HG03045 (cell line): ENCODE measurements around the gene PHYKPL.

ENCODE experiments used
- ATAC-seq: cut with Tn5 transposase; IDR thresholded peaks from one replicate; pipeline ENCODE4 v1.9.1; 2021; ENCODE audit warnings: mild to moderate bottlenecking, moderate library complexity; ENCODE audit not compliant: unreplicated experiment

Gene PHYKPL

DNA sequence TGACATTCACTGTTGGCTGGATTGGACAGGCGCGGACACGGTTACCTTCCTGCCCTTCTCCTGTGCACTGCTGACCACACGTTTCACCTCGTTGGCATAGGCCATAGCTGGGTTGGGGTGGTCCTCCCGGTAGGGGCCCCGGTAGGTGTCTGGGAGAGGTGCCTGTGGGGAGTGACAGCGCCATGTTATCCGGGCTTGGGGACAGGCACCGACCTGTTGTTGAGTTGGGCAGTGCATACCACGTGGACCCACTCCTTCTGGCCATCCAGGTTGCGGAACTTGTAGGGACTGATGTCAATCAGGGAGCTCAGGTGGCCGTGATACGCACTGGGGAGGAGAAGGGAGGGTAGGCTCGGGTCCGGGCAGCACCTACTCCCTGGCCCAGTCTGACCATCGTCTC is 8.2 kb downstream of the PHYKPL start:
- ATAC-seq, result no peak

DNA sequence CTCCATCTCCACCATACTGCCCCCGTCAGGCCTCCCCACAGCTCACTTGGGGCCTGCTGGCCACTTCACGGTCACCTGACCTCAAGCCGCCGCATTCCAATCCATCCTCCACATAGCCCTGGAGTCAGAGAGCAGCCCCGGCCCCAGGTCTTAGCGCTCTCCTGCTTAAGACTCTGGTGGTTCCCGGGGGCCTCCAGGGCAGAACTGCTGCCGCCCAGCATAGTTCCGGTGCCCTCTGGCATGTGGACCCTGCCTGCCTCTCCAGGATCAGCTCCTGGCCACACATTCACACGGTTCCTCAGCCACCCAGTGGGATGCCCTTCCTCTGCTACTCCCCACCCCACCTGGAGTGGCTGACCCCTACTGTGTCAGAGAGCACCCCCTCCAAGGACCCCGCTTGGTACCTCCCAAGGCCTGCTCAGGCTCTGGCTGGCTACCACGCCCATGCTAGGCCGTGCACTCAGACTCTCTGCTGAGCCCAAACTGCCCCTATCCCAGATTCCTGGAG is 8.7 kb downstream of the PHYKPL start:
- no peak for ATAC-seq

DNA sequence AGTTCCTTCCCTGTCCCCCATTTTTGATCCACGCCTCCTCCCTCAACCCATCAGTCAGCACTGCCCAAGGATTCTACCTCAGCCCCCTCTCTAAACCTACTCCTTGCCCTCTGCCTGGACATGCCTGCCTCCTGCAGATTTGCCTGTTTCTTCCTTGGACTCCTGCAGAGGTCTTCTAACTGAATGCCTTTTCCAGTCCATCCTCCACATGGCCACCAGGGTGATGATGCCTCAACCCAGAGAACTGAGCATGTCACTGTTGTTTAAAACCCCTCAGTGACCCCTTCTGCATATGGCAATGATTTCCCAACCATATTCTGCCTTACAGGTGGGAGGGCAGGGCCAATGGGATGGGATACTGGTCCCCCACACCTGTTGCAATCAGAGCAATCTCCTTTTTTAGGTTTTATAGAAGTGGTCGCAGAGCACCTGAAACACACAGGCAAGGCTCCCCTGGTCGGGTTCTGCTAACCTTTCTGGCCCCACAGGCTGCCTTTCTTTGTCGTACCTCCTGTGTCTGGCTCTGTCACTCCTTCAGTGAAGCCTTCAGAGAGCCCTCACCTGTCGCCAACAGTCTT is 9.3 kb downstream of the PHYKPL start:
- ATAC-seq, result no peak

DNA sequence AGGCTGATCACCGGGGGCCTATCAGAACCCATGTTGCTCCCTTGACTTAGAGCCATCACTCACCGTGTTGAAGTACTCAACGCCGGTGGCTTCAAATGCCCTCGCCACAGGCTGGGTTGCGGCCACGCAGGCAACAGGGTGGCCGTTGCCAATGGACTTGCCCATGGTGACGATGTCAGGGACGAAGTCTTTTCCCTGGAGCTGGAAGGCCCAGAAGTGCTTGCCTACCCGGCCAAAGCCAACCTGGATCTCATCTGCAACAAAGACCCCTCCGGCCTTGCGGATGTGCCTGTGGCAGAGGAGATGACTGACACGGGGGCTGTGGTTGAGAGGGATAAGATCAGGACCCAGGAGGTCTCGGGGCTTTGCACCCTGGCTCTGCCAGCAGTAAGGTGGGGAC is 10.3 kb downstream of the PHYKPL start:
- no peak for ATAC-seq

DNA sequence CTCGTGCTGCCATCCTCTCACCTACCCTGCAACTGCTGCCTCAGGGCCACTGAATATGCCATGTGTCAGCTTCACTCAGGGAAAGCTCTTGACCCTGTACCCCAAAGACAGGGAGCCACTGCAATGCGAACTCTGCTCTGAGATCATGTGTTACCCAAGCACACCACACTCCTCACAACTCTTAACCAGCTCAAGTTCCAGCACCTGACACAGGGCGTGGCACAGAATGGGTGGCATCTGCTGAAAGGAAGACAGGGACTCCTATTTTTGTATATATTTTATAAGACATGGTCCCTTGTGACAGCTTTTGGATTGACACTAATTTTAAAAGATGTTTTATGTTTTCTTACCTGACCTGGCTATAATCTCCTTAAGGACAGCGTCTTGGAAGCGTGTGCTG is 10.7 kb downstream of the PHYKPL start:
- ATAC-seq, result no peak

DNA sequence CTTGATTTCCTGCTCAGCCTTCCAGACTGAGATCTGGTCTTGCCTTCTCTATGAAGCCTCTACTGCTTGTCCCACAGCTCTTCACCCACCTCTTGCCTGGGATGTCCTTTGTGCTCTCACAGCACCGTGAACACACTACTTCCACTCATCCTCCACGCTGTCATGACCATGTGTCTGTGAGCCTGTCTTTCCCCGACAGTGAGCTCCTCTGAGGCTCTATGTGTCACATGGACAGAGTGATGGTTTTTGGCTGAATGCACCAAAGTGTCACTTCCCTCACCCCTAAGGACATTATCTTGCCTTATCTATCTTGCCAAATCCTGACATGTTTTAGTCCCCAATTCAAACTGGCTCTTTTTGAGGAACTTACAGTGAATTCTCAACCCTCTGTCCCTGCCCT is 11.3 kb downstream of the PHYKPL start:
- no peak for ATAC-seq

DNA sequence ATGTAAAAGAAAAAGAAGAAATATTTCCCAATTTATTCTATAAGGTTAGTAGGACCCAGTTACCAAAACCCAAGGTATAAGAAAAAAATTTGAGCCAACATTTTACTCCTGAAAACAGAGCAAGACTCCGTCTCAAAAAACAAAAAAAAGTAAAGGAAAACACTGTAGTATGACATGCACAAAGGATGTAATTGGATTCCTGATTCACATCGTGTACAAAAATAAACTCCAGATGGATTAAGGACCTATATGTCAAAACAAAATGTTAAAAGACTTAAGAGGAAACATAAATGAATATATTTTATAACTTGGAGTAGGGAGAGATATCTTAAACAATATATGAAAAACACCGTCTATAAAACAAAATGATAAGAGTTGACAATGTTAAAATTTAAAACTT is 13.8 kb downstream of the PHYKPL start:
- ATAC-seq, result no peak

DNA sequence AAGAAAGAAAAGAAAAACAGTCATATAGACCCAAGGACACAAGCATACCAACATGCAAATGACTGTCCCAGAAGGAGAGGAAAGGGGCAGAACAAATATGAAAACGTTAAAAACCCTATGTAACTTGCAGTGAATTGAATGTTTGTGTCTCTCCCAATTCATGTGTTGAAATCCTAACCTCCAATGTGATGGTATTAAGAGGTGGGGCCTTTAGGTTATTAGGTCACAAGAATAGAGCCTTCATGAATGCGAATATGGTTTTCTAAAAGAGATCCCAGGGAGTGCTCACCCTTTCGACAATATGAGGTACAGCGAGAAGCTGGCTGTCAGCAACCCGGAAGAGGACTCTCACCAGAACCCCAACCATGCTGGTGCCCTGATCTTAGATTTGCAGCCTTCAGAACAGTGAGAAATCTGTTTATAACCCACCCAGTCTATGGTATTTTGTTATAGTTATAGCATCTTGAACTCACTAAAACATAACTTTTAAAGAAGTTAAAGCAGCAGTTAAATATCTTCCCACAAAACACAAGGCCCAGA is 14.3 kb downstream of the PHYKPL start:
- ATAC-seq, result no peak

DNA sequence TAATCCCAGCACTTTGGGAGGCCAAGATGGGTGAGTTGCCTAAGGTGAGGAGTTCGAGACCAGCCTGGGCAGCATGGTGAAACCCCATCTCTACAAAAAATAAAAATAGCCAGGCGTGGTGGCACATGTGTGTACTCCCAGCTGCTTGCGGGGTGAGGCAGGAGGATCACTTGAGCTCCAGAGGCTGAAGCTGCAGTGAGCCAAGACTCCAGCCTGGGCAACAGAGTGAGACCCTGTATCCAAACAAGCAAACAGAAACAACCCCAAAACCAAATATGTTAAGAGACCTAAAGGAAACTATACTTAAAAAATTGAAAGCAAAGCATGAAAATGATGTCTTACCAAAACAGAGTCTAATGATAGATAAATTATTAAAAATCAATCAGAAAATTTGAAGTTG is 15.8 kb downstream of the PHYKPL start:
- ATAC-seq, result no peak

DNA sequence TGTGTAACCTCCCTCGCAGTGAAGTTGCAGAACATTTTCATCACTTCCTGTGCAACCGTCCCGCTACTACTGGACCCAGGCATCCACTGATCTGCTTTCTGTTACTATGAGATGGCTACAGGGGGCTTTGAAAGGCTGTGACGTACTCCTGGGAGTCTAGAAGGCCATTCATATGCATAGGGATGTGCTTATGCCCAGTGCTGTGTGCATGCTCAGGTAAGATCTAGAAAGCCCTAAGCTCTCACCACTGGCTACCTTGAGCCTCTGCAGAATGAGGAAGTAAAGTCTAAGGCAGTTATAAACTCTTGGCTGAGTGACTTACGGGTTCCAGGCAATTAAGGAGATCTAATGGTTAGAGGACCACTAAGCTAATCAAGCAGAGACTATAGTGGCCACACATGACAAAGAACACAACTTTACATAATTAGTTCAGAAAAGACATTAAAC is 16.5 kb downstream of the PHYKPL start:
- ATAC-seq, result no peak

DNA sequence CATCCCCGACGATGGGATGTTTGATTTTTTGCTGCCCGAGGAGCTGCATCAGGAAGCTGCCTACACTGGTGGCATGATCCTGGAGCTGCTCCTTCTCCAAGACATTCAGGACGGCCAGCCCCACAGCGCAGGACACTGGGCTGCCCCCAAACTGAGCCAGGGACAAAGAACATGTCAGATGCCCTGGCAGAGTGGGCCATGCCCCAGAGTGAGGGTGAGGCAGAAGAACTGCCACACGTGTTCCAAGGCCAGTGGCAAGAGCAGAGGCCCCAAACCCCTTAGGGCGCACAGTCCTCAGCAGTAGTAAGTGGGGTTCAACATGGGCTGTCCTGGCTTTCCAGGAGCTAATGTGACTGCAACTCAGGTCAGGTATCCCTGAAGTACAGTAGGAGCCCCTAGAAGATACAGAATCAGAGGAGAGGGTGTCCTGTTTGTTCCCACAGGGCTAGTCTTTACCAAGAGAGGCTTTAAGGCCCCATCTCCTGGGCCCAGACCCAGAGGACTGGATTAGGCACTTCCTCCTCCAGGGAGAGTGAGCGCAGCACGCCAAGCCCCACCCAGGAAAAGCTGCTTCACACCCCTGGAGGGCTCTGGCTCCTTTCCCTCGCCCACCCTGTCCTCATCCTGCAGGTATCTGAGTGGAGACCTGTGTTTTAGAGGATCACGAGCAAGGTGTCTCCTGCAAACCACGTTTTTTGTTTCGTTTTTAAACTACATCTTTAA is 17.2 kb downstream of the PHYKPL start:
- ATAC-seq, result no peak

DNA sequence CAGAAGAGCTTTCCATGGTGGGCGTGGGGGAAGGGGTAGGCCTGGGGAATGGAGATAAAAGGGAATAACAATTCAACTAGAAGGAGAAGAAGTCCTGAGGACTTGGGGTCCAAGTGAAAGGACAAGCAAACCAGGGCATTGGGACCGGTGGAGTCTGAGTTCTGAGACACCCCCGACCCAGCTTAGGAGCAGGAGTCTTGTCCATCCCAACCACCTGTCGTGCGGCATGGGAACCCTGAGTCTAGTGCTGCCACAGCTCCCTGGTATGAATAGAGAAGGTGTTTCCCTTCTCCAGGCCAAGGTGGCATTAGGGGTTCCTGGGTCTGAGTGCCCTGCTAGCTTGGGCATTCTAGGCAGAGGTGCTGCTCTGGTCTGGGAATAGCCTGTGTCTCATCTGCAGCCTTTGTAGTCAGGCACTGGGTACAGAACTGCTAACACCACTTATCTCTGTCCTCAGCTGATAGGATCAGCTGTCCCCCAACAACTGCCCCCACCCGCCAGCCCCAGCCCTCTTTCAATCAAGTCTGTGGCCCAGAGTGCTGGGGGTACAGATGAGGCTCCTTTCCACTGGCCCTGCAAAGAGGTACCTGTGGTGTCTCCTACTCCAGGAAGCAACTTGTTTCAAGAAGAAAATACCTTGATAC is 18.3 kb downstream of the PHYKPL start:
- no peak for ATAC-seq

DNA sequence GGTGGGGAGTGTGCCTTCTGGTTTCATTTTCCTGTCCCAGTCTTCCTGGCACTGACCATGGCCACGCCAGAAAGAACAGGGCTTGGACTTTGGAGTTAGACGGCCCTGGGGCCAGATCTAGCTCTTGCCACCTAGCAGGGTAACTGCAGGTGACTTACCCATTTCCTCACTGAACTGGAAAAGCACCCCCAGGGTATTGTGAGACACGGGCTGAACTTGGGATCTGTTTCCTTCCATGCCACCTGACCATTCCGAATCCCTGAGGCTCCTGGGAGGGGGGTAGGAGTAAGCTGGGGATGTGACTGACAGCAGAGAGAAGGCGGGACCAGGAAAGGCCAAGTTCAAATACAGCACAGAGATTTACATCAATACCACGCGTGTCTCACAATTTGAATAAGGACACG is 18.9 kb downstream of the PHYKPL start:
- ATAC-seq, result no peak

DNA sequence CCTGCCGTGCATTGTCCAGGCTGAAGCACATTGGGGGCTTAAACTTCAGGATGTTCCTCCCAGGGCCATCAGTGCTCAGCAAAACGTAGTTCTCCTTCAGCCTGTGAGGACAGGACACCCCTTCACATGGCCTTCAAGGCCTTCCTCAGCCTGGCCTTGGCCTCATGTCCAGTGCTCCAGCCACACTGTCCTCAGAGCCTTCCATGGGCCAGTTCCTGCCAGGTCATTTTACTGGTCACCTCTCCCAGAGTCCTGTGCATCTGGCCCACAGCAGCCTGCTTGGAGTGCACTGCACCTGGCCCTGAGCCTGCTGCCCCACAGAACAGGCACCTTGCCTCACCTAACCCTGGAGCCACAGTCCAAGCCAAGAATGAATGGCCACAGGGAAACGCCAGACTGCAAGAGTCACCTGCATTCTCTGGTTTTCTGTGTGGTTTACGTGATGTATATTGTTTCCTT is 19.6 kb downstream of the PHYKPL start:
- ATAC-seq, result no peak

DNA sequence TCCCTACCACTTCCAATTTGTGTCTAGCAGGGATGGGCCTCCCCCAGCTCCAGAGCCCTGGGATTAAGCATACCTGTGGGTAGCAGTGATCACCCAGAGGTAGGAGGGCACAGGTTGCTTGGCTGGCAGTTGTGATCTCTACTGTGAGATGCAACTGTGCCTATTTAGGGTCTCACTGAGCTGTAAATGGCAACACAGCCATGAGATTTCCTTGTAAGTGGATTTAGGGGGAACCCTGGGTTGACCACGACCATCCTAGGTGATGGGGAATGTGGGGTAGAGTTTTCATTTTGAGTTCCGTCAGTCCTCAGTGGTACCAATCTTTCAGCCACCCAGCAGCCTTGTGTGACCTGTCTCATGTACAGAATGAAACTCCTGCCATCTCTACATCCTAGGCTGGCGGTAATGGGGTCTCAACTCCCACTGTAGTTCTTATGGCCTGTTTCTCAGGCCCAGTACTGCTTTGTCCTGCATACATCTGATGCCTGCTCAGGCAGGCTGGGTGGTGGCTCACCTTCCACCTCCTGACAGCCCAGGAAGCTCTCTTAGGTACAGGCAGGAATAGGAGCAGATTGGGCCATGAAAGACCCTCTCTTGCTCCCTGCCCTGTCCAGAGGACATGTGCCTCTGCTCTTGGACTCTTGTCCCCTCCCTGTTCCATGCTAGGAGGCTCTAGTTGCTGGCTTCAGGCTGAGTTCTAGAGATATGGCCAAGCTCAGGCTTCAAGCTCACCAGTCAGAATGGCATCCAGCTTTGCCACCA is 20.2 kb downstream of the PHYKPL start:
- ATAC-seq, result no peak

DNA sequence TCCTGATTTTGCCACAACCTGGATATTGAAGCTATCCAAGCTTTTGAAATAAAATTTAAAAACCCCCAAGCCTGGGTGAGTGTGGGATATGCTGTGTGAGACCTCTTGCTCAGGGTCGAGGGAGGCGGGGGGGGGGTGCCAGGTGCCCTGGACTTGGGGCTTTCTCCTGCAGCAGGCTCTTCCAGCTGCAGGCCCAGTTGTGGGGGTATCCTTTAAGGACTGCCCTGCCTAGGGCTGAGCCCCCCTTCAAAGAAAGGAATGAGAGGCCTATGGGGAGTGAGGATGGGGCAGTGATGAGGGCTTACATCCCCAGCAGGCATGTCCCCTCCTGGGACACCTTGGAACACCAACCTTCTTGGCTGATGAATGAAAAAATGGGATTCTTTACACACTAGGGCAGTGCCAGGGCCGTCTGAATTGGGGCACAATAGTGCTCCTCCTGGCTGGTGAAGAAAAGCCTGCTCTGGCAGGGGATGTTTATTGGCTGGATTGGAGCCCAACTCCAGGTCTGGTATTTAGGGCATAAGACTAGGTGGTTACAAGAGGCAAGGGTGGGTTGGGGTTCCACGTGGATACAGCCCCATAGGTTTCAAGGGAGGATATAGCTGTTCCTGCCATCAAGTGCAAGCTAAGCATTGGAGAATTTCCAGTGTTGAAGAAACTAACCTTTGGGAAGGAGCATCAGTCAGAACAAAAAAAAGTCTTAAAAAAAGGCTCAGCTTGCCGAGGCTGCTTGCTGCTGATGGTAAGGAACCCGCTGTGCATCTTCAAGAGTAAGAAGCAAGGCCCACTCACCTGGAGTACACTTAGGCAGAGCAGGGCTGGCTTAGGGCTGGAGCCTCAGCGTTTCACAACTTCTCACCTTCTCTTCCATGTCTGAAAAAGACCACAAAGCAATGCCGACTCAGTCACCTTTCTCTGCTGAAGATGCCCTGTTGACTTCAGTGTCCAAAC is 21.2 kb downstream of the PHYKPL start:
- no peak for ATAC-seq

DNA sequence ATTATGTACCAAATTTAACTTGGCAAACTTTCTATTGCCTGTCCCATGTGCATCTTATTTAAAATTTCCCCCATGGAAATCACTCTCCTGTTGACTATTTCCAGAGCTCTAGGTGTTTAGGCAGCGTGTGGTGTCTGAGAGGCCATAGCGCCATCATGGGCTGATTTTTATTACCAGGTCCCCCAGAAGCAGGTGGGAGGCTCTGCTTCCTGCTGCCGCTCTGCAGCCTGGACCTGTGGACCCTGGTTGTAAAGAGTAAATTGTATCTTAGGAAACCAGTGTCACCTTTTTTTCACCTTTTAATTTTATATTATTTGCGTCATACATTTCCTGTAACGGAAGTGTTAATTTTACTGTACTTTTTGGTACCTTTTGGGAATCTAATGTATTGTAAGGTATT is 21.9 kb downstream of the PHYKPL start:
- ATAC-seq, result no peak

DNA sequence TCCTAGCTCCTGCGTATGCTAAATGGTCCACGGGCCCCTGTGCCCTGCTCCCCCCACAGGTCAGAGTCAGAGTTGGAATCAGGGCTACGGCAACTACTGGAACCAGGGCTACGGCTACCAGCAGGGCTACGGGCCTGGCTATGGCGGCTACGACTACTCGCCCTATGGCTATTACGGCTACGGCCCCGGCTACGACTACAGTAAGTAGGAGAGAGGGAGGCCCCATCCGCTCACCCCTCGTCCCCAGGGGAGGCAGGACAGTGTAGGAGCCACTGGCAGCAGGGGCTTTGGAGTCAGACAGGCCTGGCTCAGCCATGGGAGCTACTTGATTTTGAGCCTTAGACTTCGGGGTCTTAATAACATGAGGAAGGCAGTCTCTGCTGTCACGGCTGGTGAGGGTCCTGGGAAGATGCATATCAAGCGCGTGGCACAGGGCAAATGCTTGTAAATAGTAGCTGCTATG is 22.5 kb downstream of the PHYKPL start:
- ATAC-seq, result no peak

DNA sequence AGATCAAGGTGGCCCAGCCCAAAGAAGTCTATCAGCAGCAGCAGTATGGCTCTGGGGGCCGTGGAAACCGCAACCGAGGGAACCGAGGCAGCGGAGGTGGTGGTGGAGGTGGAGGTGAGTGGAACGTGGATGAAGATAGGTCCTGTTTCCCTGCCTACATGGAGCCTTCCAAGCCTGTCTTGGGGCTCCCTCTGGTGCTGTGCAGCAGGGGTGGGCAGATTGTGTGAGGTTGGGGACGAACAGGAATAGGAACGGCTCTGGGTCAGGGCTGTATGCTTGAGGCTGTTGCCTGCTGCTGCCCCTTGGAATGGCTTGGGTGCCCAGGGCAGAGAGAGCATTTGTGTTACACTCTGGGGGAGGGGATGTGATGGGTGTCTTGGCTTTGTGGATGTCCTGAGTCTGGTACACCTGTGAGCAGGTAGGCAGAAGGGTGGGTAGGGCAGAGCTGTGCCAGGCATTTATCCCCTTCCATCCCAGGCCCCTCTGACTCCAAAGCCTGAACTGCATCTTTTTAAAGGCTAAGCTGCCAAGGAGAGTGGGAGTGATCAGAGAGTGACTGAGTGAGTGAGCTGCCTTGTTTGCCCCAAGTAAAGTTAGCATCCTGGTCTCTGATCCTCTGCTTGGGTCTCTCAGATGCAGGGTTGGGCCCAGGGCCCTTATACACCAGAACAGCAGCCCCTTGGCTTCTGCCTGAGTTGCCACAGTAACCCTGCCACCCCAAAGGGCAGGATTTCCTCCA is 23.1 kb downstream of the PHYKPL start:
- ATAC-seq, result no peak
